Measurements from ENCODE around the gene ADGRA1. TPM values are rescaled to one million over a fixed set of nuclear protein-coding genes. Genes with fewer than 3 reads are reported as not detected.

ADGRA1 gene
- polyA plus RNA-seq, 3 donors, result not detected

GRCh38 chr10:133060881-133061280 is 26.8 kb upstream of the ADGRA1 start:
- Mint-ChIP-seq H3K9me3 (peaks cover 0 to 16% (median 1%) of the 10 kb centered on the region in 7 donors), H3K36me3 (no peaks in the 10 kb centered on the region), H3K27ac (no peak overlapping the region), H3K4me3 (no peak overlapping the region), H3K27me3 (ENCODE audit: low read depth in 3 of 3) (peaks cover 7 to 12% (median 8%) of the 10 kb centered on the region in 3 donors), H3K4me1 (peaks cover 3% of the 10 kb centered on the region)
- no peak overlapping the region for H3K27ac ChIP-seq (ENCODE audit: low read depth in 1 of 2, low read length in 2 of 2)
- intact Hi-C loops (cut with micrococcal nuclease), result no loop called here
- no peaks in the 10 kb centered on the region for H4K20me1 ChIP-seq (ENCODE audit: insufficient read depth, low read length)
- no peak overlapping the region for H3K4me3 ChIP-seq (replicated peaks in 1 of 3; ENCODE audit: low read depth in 2 of 3, low read length in 3 of 3)
- 94% methylated on average over 8 of the region's 12 CpGs for WGBS (ENCODE audit: insufficient coverage)
- TF ChIP-seq, protein P1, sequence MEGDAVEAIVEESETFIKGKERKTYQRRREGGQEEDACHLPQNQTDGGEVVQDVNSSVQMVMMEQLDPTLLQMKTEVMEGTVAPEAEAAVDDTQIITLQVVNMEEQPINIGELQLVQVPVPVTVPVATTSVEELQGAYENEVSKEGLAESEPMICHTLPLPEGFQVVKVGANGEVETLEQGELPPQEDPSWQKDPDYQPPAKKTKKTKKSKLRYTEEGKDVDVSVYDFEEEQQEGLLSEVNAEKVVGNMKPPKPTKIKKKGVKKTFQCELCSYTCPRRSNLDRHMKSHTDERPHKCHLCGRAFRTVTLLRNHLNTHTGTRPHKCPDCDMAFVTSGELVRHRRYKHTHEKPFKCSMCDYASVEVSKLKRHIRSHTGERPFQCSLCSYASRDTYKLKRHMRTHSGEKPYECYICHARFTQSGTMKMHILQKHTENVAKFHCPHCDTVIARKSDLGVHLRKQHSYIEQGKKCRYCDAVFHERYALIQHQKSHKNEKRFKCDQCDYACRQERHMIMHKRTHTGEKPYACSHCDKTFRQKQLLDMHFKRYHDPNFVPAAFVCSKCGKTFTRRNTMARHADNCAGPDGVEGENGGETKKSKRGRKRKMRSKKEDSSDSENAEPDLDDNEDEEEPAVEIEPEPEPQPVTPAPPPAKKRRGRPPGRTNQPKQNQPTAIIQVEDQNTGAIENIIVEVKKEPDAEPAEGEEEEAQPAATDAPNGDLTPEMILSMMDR (IDR thresholded peaks at IDR 0.05), result no peak
- no peaks in the 10 kb centered on the region for H3K9me3 ChIP-seq (replicated peaks in 1 of 2; ENCODE audit: control insufficient read depth in 1 of 2, insufficient read depth in 1 of 2, low read length in 2 of 2)
- H3K79me2 ChIP-seq (ENCODE audit: insufficient read depth, low read length), result no peaks in the 10 kb centered on the region
- H3K4me1 ChIP-seq (ENCODE audit: control insufficient read depth in 1 of 2, insufficient read depth in 2 of 2, low read length in 2 of 2), result peaks cover 0 to 6% of the 10 kb centered on the region in 2 donors
- no peaks in the 10 kb centered on the region for H3K36me3 ChIP-seq (replicated peaks in 1 of 2; ENCODE audit: control insufficient read depth in 1 of 2, insufficient read depth in 2 of 2, low read length in 2 of 2)
- no peak for DNase-seq
- H3K9ac ChIP-seq (ENCODE audit: insufficient read depth, low read length, poor library complexity, severe bottlenecking), result no peak overlapping the region
- H3K27me3 ChIP-seq (ENCODE audit: control insufficient read depth in 2 of 2, insufficient read depth in 2 of 2, low read length in 2 of 2), result no peaks in the 10 kb centered on the region
- H3K4me2 ChIP-seq (replicated peaks; ENCODE audit: extremely low read depth, low read length, poor library complexity, severe bottlenecking), result no peak overlapping the region
- H2AFZ ChIP-seq (ENCODE audit: insufficient read depth, low read depth, low read length, poor library complexity, severe bottlenecking), result no peak overlapping the region

GRCh38 chr10:133061296-133062038 is 26.3 kb upstream of the ADGRA1 start:
- H4K20me1 ChIP-seq (ENCODE audit: insufficient read depth, low read length), result no peaks in the 10 kb centered on the region
- intact Hi-C loops (cut with micrococcal nuclease), result no loop called here
- H3K4me2 ChIP-seq (replicated peaks; ENCODE audit: extremely low read depth, low read length, poor library complexity, severe bottlenecking), result no peak overlapping the region
- H3K79me2 ChIP-seq (ENCODE audit: insufficient read depth, low read length), result no peaks in the 10 kb centered on the region
- H3K9me3 Mint-ChIP-seq, result peaks cover 0 to 16% (median 1%) of the 10 kb centered on the region in 7 donors
- H3K4me3 ChIP-seq (replicated peaks in 1 of 3; ENCODE audit: low read depth in 2 of 3, low read length in 3 of 3), result no peak overlapping the region
- H3K27me3 ChIP-seq (ENCODE audit: control insufficient read depth in 2 of 2, insufficient read depth in 2 of 2, low read length in 2 of 2), result no peaks in the 10 kb centered on the region
- H3K36me3 ChIP-seq (replicated peaks in 1 of 2; ENCODE audit: control insufficient read depth in 1 of 2, insufficient read depth in 2 of 2, low read length in 2 of 2), result no peaks in the 10 kb centered on the region
- TF ChIP-seq, protein P1 (IDR thresholded peaks at IDR 0.05), result no peak
- peaks cover 0 to 6% of the 10 kb centered on the region in 2 donors for H3K4me1 ChIP-seq (ENCODE audit: control insufficient read depth in 1 of 2, insufficient read depth in 2 of 2, low read length in 2 of 2)
- H3K27me3 Mint-ChIP-seq (ENCODE audit: low read depth in 3 of 3), result peaks cover 7 to 10% (median 8%) of the 10 kb centered on the region in 3 donors
- no peaks in the 10 kb centered on the region for H3K36me3 Mint-ChIP-seq
- no peaks in the 10 kb centered on the region for H3K9me3 ChIP-seq (replicated peaks in 1 of 2; ENCODE audit: control insufficient read depth in 1 of 2, insufficient read depth in 1 of 2, low read length in 2 of 2)
- no peak overlapping the region for H3K27ac Mint-ChIP-seq
- no peak overlapping the region for H3K27ac ChIP-seq (ENCODE audit: low read depth in 1 of 2, low read length in 2 of 2)
- DNase-seq, result no peak
- no peak overlapping the region for H2AFZ ChIP-seq (ENCODE audit: insufficient read depth, low read depth, low read length, poor library complexity, severe bottlenecking)
- H3K4me1 Mint-ChIP-seq, result peaks cover 3% of the 10 kb centered on the region
- WGBS (ENCODE audit: insufficient coverage), result 72% methylated on average over 17 of the region's 23 CpGs
- no peak overlapping the region for H3K9ac ChIP-seq (ENCODE audit: insufficient read depth, low read length, poor library complexity, severe bottlenecking)
- no peak overlapping the region for H3K4me3 Mint-ChIP-seq

Measured in CD14-positive monocyte (primary cell).